MCF 10A (cell line): Measurements from ENCODE around the gene TNS3. TPM values are rescaled to one million over a fixed set of nuclear protein-coding genes. Genes with fewer than 3 reads are reported as not detected.

ENCODE experiments used
- BruUV-seq: library from RNA; stranded (reverse); fragments of 400-500 nt; replicated peaks from 2 replicates; lab custom pipeline; 2021; lab: Mats Ljungman, UMichigan
- CTCF ChIA-PET: fragments of 300-600 bp; sonication (Branson Sonifier 250); formaldehyde crosslinking; extraction: SDS; loops from one replicate; lab custom pipeline; 2021; ENCODE audit warnings: antibody characterized with exemption, inconsistent platforms; lab: Yijun Ruan, JAX
- POLR2A ChIA-PET: fragments of 300-600, 350-650 bp; sonication (Branson Sonifier 250); formaldehyde crosslinking; extraction: SDS; loops from one replicate; lab custom pipeline; 2020; ENCODE audit warnings: antibody characterized with exemption, inconsistent platforms; lab: Yijun Ruan, JAX
- DNase-seq: peaks from one replicate; pipeline ENCODE4 v3.0.0-alpha.2; 2018; ENCODE audit not compliant: unreplicated experiment
- H3K27ac Mint-ChIP-seq: one replicate; pipeline ENCODE4 v1.8.0; 2022; ENCODE audit warnings: mild to moderate bottlenecking, low read depth, mixed read lengths; ENCODE audit not compliant: unreplicated experiment
- H3K27me3 Mint-ChIP-seq: one replicate; pipeline ENCODE4 v1.8.0; 2022; ENCODE audit warnings: mixed read lengths; ENCODE audit not compliant: insufficient read depth, unreplicated experiment
- H3K36me3 Mint-ChIP-seq: one replicate; pipeline ENCODE4 v1.8.0; 2022; ENCODE audit warnings: mild to moderate bottlenecking, moderate library complexity, mixed read lengths; ENCODE audit not compliant: insufficient read depth, unreplicated experiment
- H3K4me1 Mint-ChIP-seq: one replicate; pipeline ENCODE4 v1.8.0; 2022; ENCODE audit warnings: mixed read lengths; ENCODE audit not compliant: insufficient read depth, unreplicated experiment
- H3K4me3 Mint-ChIP-seq: one replicate; pipeline ENCODE4 v1.8.0; 2022; ENCODE audit warnings: mild to moderate bottlenecking, moderate library complexity, mixed read lengths; ENCODE audit not compliant: unreplicated experiment
- H3K9me3 Mint-ChIP-seq: one replicate; pipeline ENCODE4 v1.8.0; 2022; ENCODE audit warnings: mixed read lengths; ENCODE audit not compliant: unreplicated experiment
- CTCF ChIP-seq: fragments of 200-600 bp; IDR thresholded peaks from one replicate; pipeline ENCODE4 v1.8.0; 2022; ENCODE audit warnings: antibody characterized with exemption, mild to moderate bottlenecking; ENCODE audit not compliant: unreplicated experiment
- intact Hi-C: fragments of 100-400 bp; cut with micrococcal nuclease; formaldehyde crosslinking; loops from 2 replicates; pipeline ENCODE4 v1.14.1; 2022
- total RNA-seq: library from RNA; stranded (reverse); gene quantifications from 2 replicates; pipeline ENCODE4 v1.2.3, GENCODE V29; 2022

Gene TNS3
- total RNA-seq, 1 experiment from 2014 or later, result 30.1 TPM

- Mint-ChIP-seq H3K4me3 (peak overlapping the region; percentile 13), H3K9me3 (no peaks in the 10 kb centered on the region), H3K27me3 (no peaks in the 10 kb centered on the region), H3K4me1 (peaks cover 66% of the 10 kb centered on the region), H3K36me3 (peaks cover 40% of the 10 kb centered on the region), H3K27ac (no peak overlapping the region)
- BruUV-seq, result no TSS peak
- intact Hi-C loops, result no loop called here
- ChIA-PET POLR2A (interaction anchor here (0.8 to 1.1 kb wide), 2 partner anchors 15 to 24 kb away, joined by 3 read pairs; no protein-coding TSS in a partner anchor), CTCF (interaction anchor here (0.6 kb wide), 1 partner anchor 238 kb away, joined by 4 read pairs; no protein-coding TSS in a partner anchor)
- no peak for DNase-seq
- no peak for TF ChIP-seq CTCF
These were observed 5.7 kb downstream of the TNS3 start for GRCh38 chr7:47576031-47576865.

DNA sequence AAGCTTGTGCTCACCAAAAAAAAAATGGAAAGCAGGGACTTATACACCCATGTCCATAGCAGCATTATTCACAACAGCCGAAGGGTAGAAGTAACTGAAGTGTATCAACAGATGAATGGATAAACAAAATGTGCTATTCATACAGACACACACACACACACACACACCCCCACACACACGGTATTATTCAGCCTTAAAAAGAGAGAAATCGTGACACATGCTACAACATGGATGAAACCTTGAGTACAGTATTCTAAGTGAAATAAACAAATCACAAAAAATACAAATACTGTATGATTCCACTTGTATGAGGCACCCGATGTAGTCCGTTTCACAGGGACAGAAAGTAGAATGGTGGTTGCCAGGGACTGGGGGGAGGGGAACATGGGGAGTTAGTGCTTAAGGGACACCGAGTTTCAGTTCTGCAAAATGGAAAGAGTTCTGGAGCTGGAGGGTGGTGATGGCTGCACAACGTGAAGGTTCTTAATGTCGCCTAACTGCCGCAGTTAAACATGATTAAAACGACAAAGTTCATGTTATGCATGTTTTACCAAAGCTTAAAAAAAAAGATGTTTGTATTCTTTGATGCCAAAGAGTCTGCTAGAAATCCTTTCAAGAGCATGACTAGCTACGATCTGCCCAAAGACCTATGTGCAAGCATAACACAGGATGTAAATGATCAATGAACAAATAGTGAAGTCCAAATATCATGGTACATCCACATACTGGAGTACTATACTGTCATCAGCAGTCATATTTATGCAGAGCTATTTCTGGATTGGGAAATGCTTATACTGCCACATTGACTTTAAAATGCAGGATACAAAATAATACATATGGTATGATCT lies 7.2 kb downstream of the TNS3 start:
- no peak for DNase-seq
- H3K27me3 Mint-ChIP-seq, result no peaks in the 10 kb centered on the region
- TF ChIP-seq CTCF, result no peak
- intact Hi-C loops, result loop anchor here (5.0 kb wide), 1 partner anchor 122 kb away; no protein-coding TSS in a partner anchor
- peak overlapping the region; percentile 35 for H3K4me3 Mint-ChIP-seq
- CTCF ChIA-PET, result interaction anchor here (0.5 to 1.8 kb wide), 5 partner anchors 9 to 309 kb away, joined by 3 to 8 read pairs (median 3); no protein-coding TSS in a partner anchor
- peaks cover 43% of the 10 kb centered on the region for H3K36me3 Mint-ChIP-seq
- peak overlapping the region; percentile 77 for H3K27ac Mint-ChIP-seq
- peaks cover 64% of the 10 kb centered on the region for H3K4me1 Mint-ChIP-seq
- BruUV-seq, result no TSS peak
- H3K9me3 Mint-ChIP-seq, result no peaks in the 10 kb centered on the region
- POLR2A ChIA-PET, result interaction anchor here (0.6 to 1.9 kb wide), 17 partner anchors 9 to 235 kb away, joined by 3 to 10 read pairs (median 3); no protein-coding TSS in a partner anchor

DNA sequence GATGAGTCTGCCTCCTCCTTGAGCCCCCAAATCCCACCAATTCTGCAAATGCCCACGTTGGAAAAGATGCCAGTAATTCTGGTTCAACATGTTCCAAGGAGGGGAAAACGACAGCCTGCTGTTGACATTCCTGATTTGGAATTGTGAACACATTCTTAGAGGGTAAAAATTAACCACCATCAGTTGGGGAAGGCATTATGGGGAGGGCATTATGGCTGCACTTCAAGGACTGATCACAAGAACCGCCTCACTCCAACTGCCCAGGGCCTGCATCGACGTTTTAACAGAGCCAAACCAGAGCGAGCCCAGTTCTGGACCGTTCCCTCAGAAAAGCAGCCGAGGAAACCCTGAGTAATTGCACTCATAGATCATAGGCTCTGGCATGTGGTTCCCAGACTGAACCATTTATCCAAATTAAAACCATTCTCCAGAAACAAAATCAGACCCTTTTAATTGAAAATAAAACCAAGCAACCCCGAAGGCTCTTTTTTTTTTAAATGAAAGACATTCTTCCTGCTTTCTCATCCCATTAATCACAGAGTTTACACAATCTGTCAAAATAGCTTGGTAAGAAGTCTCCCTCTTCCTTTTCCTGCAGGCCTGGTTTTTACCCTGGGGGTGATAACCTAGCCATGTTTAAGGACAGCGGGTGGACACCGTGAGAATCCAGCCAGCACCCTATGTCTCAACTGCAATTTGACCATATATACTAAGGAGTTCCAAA lies 8.0 kb downstream of the TNS3 start:
- BruUV-seq, result no TSS peak
- peaks cover 62% of the 10 kb centered on the region for H3K4me1 Mint-ChIP-seq
- POLR2A ChIA-PET, result interaction anchor here (0.6 to 1.9 kb wide), 14 partner anchors 9 to 214 kb away, joined by 3 to 10 read pairs (median 4); no protein-coding TSS in a partner anchor
- DNase-seq, result peak; percentile 93
- no peaks in the 10 kb centered on the region for H3K9me3 Mint-ChIP-seq
- H3K4me3 Mint-ChIP-seq, result peak overlapping the region; percentile 35
- H3K36me3 Mint-ChIP-seq, result peaks cover 49% of the 10 kb centered on the region
- H3K27ac Mint-ChIP-seq, result peak overlapping the region; percentile 77
- H3K27me3 Mint-ChIP-seq, result no peaks in the 10 kb centered on the region
- no peak for TF ChIP-seq CTCF
- CTCF ChIA-PET, result interaction anchor here (1.8 kb wide), 1 partner anchor 10 kb away, joined by 8 read pairs; no protein-coding TSS in a partner anchor
- intact Hi-C loops, result loop anchor here (5.0 kb wide), 1 partner anchor 122 kb away; no protein-coding TSS in a partner anchor
